ENCODE data around the gene SNTB2. TPM values are rescaled to one million over a fixed set of nuclear protein-coding genes. Genes with fewer than 3 reads are reported as not detected.
A peak's percentile ranks its signal among the peaks of the same experiment; 100 is the strongest.

The SNTB2 gene
- total and polyA plus RNA-seq, 2 of the 13 experiments (the other 11 are each of a cell fraction or from before 2014, with no cell fraction given): 11.5 to 19.2 TPM

- no peak for TF ChIP-seq THAP8 (CRISPR knock-in tag; IDR thresholded peaks at IDR 0.05; ENCODE audit: borderline replicate concordance)
- TF ChIP-seq THRA (CRISPR knock-in tag; IDR thresholded peaks at IDR 0.05; ENCODE audit: borderline replicate concordance): peak; percentile 56
- TF ChIP-seq ZNF282 (IDR thresholded peaks at IDR 0.05; ENCODE audit: partially characterized antibody): no peak
- TF ChIP-seq NFE2L1 (CRISPR knock-in tag; IDR thresholded peaks at IDR 0.05; ENCODE audit: borderline replicate concordance): no peak
- TF ChIP-seq ZNF235 (CRISPR knock-in tag; IDR thresholded peaks at IDR 0.05; ENCODE audit: borderline replicate concordance): peak; percentile 47; the same call in 1 of the 2 replicates
- no peak for TF ChIP-seq ZMYM2 (CRISPR knock-in tag; IDR thresholded peaks at IDR 0.05)
- TF ChIP-seq CBX1 (IDR thresholded peaks at IDR 0.05; ENCODE audit: low read depth): peak; percentile 84
- TF ChIP-seq ZNF331 (CRISPR knock-in tag; IDR thresholded peaks at IDR 0.05): peak; percentile 89
- peak; percentile 84 for TF ChIP-seq YEATS4 (CRISPR knock-in tag; IDR thresholded peaks at IDR 0.05; ENCODE audit: borderline replicate concordance)
- TF ChIP-seq POLR2AphosphoS2 (IDR thresholded peaks at IDR 0.05; ENCODE audit: low read depth, low read length): no peak
- TF ChIP-seq ZNF256 (CRISPR knock-in tag; conservative IDR thresholded peaks at IDR 0.05): no peak
- peak; percentile 79 for TF ChIP-seq ZNF547 (CRISPR knock-in tag; IDR thresholded peaks at IDR 0.05)
- TF ChIP-seq IKZF1 (IDR thresholded peaks at IDR 0.05): no peak
- peak; percentile 89 for TF ChIP-seq KDM2A (CRISPR knock-in tag; IDR thresholded peaks at IDR 0.05; ENCODE audit: borderline replicate concordance, low read depth)
- TF ChIP-seq SNAPC2 (CRISPR knock-in tag; IDR thresholded peaks at IDR 0.05): 0 out of 2 replicates have a peak, but pooled peaks have one; percentile 47
- TF ChIP-seq PHF21A (CRISPR knock-in tag; IDR thresholded peaks at IDR 0.05): peak; percentile 53; the same call in 1 of the 2 replicates
- TF ChIP-seq MYNN (CRISPR knock-in tag; IDR thresholded peaks at IDR 0.05; ENCODE audit: low read depth): 0 out of 2 replicates have a peak, but pooled peaks have one; percentile 28
- peak; percentile 78 for TF ChIP-seq BORCS8-MEF2B (CRISPR knock-in tag; IDR thresholded peaks at IDR 0.05)
- TF ChIP-seq ZMYM4 (CRISPR knock-in tag; IDR thresholded peaks at IDR 0.05): peak; percentile 94
- TF ChIP-seq ZBTB33 (CRISPR knock-in tag; IDR thresholded peaks at IDR 0.05): peak; percentile 56; the same call in 1 of the 2 replicates
- TF ChIP-seq MED1 (CRISPR knock-in tag; IDR thresholded peaks at IDR 0.05): peak; percentile 82
- no peak for TF ChIP-seq ZFP41 (CRISPR knock-in tag; IDR thresholded peaks at IDR 0.05; ENCODE audit: borderline replicate concordance)
- TF ChIP-seq LRRFIP1 (CRISPR knock-in tag; conservative IDR thresholded peaks at IDR 0.05): no peak
These were observed 123.9 kb downstream of the SNTB2 start, which contains the start of gene VPS4A (continued) for GRCh38 chr16:69310653-69311532.
